HS-5 (cell line): ENCODE results near the gene C10orf53.

ENCODE experiments used
- DNase-seq: peaks from one replicate; pipeline ENCODE4 v3.0.0-alpha.2; 2012; ENCODE audit warnings: low read depth

C10orf53 gene

DNA sequence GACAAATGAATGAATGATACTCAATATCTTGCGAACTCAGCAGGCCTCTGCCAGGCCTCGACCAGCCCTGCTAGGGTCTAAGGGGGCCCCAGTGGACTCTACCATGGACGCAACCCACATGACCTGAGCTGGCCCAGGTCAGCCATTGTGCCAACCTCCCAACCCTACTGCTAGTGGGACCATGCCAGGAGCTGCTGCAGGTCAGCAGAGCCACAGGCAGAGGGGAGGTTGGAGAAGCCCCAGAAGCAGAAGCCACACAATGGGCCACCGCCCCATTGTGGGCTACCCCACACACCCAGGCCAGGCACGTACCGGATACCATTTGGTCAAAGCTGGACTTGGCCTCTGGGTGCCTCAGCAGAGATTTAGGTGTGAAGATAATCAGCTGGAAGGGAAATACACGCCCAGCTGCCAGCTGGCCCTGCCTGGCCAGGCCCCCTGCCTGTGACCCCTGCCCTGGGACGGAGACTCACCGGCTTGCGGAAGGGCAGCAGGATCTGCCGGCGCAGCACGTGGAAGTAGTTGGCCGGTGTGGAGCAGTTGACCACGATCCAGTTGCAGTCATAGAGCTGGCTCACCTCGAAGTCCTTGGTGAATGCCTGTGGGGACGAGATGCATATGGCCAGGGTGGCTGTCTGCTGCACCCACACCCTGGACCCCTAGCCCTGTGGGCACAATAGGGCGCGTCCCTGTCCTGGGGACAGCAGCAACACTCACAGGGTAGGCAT lies 58.2 kb downstream of the C10orf53 start:
- DNase-seq: no peak

DNA sequence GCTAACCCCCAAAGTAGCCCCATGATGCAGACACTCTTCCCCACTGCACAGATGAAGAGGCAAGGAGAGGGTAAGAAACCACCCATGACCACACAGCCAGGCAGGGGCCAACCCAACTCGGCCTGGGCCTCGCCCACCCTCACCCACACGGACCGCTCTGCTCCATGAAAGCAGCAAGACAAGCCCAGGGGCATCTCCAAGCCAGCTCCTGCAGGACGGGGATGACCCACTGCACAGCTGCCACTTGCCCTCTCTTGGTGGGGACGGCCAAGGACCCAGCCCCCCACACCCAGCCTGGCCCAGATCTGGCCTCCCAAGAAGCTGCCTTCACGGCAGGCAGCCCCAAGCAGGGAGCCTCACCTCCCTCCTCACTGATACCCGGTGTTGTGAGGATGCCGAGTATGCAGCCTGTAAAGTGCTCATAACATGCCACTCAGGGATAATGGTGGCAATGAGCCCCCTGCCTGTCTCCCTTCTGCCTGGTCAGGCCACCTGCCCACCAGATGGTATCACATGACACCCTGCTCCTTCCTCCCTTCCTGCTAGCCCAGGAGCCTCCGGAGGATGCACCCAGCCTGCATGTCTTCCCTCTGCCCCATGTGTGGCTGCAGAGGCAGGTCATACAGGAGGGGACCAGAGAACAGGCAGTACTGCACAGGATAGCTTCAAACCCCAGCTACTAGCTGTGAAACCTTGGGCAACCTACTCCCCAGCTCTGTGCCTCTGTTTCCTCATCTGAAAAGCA lies 59.3 kb downstream of the C10orf53 start:
- DNase-seq: no peak

DNA sequence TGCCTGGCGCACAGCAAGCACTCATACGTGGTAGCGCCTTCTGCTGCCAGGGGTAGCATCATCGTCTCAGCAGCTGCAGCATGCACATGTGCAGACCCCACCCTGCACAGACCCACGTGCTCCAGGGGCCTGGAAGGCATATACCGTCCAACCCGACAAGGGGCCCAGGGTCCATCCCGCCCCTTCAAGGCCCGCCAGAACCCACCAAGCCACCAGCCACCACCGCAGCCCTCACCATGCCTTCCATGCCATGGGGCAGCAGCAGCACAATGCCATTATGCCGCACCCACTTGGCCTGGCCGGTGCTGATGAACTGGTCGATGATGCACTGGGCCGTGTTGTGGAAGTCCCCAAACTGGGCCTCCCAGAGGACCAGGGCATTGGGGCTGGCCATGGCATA lies 60.0 kb downstream of the C10orf53 start:
- DNase-seq: no peak

DNA sequence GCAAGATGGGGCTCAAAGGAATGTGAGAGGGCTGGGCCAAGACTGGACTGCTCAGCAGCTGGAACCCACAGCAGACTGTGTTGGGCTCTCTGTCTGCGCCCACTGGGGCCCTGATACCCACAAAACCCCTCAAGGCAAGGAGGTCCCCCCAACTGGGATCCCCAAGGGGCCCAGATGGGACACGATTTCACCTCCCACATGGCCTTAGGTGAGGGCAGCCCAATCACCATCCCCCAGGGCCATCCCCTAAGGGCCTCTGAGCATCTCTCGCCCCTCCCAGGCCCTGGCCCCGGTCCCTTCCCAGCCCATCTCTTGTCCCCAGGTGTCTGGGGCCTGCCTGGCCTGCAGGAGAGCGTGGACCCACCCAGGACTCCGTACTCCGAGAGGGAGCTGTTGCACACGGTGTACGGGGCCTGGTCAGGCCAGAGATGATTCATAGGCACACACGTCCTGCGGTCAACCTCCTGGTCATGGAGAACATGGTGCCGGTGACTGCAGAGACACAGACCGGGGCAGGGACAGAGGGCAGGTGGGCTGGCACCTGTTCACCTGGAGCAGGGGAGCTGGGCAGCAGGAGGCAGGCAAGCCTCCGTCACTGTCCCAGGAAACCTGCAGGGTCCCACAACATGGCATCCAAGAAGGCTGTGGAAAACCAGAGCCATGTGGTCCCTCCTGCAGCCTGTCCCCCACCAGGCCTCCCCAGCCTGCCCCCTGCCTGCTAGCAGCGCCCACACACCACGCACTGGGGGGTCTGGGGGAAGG lies 61.1 kb downstream of the C10orf53 start:
- DNase-seq: no peak

DNA sequence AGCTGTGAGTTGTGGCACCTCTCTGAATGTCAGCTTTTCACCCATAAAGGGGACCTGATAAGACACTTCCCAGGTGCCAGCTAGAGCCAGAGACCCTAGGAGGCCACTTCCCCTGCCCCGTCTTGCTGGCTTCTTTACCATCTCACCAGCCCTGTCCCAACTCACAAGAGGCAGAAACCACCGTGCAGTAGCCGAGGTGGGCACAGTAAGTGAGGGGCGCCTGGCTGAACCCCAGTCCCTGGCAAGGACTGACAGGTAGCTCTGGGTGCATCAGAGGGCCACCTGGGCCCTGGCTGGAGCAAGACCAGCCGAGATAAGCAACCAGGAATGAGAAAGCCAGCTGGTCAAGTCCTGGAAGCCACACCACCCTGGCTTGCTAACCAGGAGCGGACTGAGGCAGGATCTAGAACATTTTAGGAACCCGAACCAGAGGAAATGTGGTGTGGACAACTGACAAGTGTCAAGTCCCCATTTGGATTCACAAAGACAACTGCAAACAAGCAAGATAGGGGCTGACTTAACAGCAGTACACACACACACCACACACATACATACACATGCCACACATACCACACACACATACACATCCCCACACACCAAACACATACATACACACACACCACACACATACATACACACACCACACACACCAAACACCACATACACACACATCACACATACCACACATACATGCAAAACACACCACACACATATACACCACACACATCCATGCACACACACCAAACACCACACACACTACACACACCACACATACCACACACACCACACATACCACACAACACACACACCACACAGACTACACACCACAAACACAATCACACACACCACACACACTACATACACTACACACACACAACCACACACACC lies 61.9 kb downstream of the C10orf53 start:
- no peak for DNase-seq

DNA sequence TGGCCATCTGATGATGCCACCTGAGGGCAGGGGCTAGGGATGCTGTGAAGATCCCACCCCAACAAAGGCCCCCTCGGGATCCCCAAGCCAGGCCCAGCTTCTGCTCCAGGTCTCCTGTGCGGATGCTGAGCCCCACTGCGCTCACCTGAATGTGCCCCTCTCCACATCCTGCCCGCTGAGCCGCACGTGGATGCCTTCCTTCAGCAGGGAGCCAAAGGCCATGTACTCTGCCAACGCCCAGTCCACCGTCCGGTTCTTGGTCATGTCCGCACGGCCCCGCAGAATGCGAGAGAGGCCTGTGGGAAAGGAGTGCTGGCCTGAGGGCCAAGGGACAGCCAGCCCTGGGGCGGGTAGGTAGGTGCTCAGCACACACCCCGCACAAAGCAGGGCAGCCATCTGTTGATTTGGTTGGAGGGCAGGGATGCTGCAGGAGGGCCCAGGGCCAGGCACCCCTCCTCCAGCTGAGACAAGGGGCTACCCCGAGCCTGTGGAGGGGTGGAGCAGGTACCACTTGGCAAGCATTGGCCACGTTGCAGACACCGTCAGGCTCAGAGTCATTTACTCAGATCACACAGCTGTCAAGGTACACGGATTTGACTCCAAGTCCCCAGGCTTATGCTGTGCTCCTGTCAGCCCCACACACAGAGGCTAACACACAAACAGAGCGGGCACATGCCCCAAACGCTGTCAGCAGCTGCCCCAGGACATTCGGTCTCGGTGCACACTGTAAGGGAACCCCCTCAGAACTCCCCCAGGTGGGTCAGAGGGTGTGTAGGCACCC lies 63.4 kb downstream of the C10orf53 start:
- no peak for DNase-seq

DNA sequence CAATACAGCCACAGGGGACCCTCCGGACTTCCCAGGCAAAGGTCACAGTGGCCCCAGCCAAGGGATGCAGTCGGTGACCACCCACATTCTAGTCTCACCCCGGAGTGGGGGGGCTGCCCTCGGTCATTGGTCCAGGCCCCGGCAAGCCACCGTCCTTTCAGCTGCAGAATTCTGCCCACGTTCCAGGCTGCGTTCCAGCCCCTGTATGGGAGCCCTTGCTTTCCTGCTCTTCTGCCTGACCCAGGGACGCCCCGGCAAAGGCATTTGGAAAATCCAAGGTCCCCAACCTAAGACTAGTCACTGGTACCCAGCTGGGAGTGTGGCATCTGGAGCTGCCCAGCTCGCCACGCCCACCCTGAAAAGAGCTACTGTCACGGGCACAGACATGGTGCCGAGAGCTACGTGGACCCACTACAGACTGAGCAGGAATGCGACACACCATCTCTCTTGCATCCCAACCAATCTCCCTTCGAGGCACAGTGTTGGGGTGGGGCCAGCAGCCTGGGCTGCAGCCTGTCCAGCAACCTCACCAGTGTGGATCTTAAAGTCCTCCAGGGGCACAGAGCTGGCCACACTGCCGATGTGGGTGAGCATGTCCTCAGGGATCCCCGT lies 64.1 kb downstream of the C10orf53 start:
- no peak for DNase-seq

DNA sequence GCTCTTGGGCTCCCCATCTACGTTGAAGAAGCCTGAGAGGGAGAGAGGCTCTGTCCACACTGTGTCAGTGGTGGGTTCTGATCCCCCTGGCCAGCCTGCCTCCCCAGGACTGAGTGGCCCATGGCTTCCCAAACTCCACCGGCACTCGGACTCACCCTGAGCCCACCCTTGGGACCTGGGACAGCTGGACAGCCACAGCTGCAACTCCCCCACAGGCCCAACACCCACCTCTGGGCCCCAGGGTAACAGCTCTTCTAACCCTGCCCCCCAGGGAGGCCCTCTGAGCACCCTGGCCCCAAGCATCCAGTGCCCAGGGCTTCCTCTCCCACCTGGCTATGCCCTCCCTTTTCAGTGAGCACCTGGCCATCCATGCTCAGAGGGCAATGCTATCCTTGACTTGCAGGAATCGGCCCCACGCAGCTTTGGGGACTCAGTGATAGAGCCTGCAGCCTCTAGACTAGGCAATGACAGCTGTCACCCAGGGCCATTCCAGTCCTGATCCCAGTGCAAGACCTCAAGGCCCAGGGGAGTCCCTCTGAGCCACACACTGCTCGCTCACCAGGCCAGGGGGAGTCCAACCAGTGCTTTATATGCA lies 64.7 kb downstream of the C10orf53 start:
- no peak for DNase-seq

DNA sequence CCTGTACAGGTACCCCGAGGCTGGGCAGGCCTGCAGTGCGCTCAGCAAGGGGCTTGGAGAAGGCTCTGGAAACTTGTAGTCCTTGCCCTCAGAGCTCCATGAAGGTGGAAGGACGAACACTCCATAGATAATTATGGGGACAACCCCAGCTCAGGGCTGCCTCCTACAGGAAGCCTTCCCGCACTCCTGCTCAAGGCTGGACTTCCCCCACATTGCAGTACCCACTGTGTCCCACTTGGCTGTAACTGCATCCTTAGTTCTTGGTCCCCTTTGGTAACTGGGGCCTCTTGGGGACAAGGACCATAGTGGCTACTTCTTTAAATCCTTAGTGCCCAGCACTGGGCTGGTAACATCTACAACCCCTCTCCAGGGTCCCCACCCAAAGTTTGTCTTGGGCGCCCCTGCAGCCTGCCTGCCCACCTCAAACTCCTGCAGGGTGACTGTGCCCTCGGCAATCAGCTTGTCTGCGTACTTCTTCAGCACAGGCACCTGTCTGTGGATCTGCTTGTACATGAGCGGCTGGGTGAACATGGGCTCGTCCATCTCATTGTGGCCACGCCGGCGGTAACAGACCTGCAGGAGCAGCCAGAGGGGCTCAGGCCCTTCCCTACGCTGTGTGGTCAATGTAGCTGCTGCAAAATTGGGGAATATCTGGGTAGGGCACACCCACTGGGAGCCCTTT lies 65.6 kb downstream of the C10orf53 start:
- no peak for DNase-seq

DNA sequence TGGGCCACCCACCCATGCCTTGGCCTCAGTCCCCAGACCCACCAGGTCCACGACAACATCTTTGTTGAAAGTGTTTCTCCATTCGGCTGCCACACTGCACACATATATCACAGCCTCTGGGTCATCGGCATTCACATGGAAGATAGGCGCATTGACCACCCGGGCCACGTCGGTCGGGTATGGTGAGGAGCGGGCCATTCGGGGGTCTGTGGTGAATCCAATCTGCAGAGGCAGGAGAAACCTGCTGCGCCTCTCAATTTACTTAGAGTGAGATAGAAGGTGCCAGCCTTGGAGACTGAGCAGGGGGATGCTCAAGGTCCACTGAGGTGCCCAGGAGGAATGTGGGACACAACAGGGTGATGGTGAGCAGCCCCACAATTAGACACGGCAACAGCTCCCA lies 66.3 kb downstream of the C10orf53 start:
- no peak for DNase-seq

DNA sequence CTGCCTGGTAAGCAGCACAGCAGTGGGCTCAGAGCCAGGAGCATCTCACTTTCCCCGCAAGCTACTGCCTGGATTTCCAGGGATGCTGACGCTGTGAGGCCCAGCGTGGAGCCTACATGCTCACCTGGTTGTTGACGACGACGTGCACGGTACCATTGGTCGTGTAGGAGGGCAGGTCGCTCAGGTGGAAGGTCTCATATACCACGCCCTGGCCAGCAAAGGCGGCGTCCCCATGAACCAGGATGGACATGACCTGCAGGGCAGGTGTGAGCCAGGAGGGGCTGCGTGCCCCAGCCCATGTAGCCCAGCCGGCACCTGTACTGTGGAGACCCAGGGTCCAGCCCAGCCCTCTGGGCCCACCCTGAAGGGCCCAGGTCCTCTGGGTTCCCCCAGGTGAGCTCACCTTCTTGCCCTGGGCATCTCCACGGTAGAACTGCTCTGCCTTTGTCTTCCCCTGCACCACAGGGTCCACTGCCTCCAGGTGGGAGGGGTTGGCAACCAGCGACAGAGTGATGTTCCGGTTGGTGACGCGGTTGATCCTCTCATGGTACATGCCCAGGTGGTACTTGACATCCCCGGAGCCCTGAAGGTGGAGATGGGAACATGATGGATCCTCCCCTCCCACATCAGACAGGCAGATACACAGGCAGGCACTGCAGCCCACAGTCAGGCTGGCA lies 67.3 kb downstream of the C10orf53 start:
- DNase-seq: no peak
